CD4-positive, alpha-beta T cell treated with Interleukin-6 for 4 hours (primary cell): Measurements from ENCODE around the gene SPIRE1.
"Not testable (repeated sequence)": the region's sequence is repeated elsewhere in the genome, so short reads cannot be mapped to it uniquely, and the experiment has no call there.

Experiments used
- DNase-seq: peaks from one replicate; pipeline ENCODE4 v3.0.0-alpha.2; 2020; ENCODE audit warnings: mixed read lengths

The SPIRE1 gene

DNA sequence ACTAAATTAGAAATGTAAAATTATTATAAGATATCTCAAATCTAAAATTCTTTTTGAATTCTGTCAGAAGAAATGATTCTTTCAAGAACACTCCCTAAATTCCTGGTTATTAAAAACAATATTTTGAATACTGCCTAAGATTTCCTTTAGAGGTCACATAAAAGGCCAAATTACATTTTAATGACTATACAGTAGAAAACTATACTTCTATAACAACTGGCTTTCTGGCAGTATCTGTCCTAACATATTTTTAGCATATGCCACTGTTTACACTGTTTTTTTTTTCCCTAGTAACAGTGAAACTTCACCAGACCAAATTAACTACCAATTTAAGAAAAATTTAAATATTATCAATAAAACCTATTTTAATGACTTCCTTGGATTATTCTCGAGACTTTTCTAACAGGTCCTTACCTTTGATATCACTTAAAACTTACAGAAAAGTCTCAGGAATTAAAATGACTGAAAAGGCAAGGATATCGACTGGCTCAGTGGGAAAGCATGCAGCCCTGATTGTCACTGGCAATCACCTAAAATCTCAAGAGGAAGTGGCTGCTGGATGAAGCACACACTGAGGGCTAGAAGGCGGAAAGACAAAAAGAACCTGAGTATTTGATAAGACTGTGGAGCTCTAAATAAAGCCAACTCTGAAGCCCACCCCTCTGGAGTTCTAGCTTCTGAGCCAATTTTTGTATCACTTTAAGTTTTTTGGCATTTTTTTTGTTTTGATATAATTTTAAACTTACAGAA, 59.6 kb downstream of the SPIRE1 start:
- no peak for DNase-seq

DNA sequence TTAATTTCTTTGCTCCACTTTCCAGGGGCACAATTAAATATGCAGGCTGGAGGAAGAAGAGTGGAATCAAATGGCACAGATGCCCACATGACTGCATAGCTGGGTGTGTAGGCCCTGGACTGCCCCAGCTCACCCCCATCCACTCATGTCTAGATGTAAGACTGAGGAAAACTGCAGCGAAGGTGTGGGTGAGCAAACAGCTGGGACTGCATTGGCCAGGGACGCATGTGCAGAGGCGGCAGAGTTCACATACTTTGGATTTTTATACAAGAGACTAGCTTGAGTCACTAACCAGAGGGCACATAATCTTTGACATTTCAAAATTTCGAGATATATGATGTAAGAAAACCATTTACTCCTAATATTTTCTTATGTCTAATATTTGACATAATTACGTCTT, 60.1 kb downstream of the SPIRE1 start:
- no peak for DNase-seq

DNA sequence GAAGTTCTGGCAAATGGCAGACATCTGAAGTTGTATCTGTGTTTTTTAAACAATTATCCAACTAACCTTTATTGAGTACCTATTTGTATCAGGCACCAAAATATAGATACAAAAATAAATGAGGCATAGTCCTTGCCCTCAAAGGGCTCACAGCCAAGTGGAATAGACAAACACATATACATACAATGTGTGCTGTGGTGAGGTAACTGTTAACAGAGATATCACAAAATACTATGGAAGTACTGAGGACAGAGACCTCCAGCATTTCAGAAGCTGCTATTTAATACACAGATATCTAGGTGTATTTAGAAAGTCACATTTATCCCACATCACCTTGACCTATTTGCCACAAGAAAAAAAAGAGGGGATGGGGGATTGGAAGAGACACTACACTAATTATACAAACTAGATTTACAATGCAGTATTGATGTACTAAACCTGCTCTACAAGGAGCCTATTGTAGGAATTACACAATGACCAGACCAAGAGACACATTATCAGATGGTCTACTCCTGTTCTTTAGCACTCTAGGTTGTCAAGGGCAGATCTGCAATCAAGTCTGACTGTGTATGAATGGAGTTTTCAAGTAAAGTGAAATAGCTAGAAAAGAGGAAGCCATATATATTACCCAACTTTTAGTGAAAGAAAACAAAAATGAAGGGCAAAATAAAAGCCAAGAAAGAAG, 62.2 kb downstream of the SPIRE1 start:
- no peak for DNase-seq

DNA sequence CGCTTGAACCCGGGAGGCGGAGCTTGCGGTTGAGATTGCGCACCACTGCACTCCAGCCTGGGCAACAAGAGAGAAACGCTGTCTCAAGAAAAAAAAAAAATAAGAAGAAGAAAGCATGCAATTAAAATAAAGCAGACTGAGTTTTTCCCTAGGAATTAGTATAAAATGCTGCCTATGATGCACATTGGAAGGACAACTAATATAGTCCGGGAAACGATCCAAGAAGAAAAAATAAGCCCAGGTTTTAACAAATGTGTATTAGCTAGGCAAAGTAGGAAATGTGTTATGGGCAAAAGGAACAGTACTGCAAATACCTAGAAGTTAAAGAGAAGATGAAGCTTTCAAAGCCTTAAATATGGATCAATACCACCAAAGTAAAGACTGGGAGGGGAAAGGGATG, 64.0 kb downstream of the SPIRE1 start:
- DNase-seq = no peak

DNA sequence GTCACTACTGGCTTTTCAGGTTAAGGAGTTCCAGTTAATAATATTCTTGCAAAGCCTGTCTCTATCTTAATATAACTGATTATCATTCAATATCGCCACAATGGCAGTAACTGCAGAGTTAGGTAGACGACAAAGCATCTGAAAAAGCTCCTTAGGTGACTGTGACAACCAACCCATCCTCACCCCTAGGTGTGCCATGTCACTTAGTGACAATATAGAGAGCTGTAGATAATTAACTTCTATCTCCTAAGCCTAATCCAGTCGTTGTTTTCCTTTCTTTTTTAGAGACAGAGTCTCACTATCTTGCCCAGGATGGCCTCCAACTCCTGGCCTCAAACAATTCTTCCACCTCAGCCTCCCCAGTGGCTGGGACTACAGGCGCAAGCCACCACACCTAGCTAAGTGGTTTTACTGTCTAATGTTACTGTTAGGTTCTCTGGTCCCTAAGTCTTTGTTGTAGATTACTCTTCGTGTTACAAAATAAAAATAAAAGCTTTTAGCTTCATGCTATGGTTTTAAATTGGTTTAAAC, 65.2 kb downstream of the SPIRE1 start:
- DNase-seq = no peak

DNA sequence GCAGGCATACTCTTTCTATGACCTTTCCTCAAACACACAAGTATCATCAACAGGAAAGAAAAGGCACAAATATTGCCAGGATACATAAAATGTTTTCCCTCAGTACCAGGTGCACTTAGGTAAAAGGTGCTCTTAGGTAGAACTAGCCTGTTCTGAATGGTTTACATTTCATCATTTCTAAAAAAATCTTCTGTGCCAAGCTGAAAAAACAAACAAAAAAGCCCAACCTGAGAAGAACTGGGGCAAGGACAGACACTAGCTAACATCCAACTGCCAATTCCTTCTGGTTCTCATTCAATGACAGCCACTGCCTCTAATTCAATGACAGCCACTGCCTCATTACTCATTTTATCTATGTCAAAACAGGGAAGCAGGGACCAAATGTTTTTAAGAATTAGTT, 68.5 kb downstream of the SPIRE1 start:
- no peak for DNase-seq

DNA sequence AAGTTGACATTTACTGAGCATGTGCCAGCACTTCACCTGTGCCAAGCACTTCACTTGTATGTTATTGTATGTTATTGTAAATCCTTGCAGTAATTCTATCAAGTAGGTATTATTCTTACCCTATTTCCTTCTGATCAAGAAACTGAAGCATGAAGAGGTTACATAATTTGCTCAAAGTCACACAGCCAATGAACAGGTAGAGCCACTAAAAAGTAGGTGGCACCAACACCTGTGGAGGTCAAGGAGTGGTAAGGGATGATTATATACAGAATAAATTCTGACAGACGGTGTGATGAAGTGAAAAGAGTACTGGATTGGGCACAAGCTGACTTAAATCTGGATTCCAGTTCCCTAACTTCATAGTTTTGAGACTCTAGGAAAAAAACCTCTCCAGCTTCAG, 71.0 kb downstream of the SPIRE1 start:
- no peak for DNase-seq

DNA sequence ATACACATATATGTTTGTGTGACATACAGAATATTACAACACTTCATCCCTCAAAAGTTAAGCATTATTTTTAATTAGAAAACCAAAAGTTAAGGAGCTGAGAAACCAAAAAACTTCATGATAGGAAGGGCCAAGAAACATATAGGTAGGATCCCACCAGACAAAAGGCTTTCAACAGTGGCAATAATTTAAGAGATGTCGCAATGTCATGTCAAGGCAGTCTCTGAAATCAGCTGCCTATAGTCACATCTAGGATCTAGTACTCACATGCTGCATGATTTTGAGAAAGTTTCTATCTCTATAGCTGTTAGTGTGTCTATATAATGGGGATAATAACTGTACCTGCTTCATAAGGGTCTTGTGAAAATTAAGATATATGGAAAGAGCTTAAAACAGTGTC, 72.7 kb downstream of the SPIRE1 start:
- DNase-seq = no peak

DNA sequence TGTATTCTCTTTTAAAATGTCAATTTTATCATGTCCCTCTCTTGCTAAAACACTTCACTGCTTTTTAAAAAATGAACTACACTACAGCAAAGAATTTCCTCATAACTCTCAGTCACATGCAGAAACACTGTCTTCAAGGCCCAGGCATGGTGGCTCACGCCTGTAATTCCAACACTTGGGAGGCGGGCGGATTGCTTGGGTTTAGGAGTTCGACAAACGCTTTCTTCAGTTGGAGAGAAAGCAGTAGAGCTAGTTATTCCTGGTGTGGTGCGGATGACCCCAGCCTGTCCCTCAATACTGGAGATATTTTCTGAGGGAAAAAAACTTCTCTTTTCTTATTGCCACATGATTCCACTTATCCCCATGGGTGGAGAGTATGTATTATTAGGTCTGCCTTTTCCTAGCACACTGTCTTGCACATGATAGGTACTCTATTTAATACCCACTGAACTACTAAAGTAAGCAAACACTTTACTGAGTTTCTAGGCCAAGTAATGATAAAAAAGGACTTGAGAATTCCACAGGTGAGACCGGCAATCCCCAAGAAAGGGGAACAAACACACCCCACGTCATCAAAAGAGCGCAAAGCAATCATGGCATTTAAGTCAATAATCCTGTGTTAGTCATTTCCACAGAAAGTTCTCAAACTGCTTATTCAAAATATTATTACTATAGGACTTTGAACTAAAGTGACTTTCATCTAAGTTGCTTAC, 77.1 kb downstream of the SPIRE1 start:
- DNase-seq = no peak

DNA sequence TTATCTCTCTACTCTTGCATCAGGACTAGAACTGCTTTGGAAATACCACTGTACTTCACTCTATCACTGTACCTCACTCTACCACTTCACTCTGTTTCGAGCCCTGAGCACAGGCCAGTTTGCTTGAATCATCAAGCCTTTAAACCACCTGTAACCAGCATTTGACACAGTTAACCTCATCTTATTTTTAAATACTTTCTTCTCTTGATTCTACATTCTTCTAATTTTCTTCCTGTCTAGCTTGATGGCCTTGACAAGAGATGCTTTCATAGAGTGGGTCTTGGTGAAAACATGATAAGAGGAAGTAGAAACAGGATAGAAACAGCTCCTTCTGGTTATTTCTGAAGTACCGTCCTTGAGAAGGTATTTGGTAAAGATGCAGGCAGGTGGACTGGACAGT, 78.1 kb downstream of the SPIRE1 start:
- DNase-seq = no peak

DNA sequence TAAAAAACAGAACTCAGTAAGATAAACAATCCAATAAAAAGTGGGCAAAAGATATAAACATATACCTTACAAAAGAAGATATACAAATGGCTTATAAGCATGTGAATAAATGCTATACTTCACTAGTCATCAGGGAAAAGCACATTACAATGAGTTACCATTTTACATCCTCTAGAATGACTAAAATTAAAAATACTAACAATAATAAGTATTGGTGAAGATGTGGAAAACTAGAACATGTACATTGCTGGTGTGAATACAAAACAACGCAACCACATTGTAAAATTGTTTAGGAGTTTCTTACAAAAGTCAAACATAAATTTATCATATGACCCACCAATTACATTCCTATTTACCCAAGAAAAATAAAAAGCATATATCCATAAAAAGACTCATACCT, 80.1 kb downstream of the SPIRE1 start:
- no peak for DNase-seq

DNA sequence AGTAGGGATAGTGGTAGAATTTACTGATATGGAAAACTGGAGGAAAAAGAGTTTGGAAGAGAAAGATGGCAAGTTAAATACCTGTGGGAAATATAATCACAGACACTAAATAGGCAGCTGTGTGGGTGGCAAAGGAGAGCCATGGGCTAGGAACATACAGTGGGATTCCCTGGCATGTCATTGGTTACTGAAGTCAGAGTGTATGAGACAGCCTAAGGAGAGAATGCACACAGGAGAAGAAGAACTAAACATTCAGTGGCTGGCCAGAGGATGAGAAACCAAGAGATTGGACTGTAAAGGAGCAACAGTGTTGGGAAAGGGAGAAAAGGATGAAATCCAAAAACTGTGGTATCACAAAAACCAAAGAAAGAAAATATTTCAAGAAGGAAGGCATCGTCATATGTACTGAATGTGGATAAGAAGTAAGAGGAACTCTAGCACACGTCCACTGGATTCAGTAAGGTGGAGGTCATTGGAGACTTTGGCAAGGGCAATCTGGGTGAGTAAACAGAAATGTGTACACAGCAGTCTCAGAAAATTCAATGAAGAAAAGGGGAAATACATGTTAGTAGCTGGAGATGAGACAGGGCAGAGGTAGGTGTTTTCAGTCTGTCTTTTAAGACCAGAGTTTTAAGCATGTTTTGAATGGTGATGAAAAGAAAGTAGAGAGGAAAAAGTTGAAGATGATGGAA, 83.3 kb downstream of the SPIRE1 start:
- DNase-seq = no peak

DNA sequence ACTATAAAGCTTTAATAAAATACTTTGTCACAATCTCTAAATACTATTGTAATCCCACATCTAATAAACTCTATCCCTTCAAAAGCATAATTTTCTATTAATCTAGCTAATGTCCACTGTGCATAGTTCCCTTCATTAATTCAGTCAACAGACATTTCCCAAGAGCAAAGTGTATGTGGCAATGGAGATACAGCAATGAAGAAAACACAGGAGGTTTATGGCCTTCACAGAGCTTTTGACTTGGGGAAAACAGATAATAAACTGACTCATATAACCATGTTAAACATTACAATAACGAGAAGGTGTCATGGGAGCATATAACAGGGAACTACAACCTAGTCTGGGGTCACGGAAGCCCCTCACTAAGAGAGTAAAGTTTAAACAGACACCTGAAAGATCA, 86.3 kb downstream of the SPIRE1 start:
- DNase-seq = no peak

DNA sequence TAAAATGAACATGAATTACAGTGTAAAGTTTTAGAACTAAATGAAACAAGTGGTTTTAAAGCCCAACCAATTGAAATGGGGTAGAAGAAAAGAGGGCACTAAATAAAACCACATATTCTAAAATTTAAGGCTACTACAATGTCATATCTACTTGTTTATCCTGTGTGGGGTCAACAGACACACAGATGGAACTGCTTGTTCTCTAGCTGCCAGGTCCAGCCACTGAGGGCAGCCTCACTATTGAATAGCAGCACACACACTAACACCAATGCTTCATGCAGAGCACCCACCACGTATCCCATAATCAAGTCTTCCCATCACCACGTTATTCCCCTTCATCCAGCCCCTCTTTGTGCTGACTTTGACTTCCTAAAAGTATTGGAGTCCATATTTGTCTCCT, 88.1 kb downstream of the SPIRE1 start:
- no peak for DNase-seq

DNA sequence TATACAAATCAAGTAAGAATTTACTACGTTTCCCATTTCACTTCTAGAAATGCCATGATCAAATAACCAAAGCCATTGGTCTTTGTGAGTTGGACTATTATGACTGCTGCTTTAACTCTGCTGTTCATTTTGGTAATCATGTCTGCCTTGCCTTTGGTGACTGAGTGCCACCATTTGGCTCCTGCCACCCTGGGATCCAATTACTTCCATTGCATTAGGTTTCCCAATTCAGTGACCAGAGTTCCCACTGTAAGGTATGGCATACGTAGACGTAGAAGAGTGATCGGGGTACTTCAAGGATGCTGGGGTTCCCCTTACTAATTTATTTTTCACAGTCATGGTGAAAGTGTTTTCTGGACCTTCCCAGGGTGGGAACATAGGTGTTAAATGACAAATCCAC, 90.1 kb downstream of the SPIRE1 start:
- no peak for DNase-seq

DNA sequence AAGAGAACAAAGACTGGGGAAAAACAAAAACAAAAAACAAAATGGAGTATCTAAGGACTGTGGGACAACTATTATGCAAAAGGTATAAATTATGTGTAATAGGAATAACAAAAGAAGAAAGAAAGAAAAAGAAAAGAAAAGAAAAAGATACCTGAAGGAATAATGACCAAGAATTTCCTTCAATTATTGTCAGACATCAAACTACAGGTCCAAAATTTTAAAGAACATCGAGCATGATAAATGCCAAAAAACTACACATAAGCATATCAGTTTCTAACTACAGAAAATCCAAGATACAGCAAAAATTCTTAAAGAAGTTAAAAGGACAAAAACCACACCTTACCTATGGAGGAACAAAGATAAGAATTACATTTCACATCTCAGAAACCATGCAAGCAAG, 93.0 kb downstream of the SPIRE1 start:
- DNase-seq = no peak

DNA sequence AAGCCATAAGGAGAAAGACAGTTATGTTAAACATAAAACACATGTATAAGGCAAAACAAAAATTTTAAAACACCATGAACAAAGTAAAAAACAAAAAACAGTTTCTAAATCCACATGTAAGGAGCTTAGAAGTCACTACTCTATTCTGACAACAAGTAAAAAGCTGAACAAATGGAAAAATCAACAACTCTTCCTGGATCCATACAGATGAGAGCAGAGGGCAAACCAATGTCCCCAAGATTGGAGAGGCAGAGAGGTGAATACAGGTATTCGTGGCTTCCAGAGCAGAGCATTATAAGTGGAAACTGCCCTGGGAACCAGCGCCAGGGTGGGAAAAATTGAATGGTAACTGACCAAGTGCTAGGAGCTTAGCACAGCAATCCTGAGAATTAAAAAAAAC, 93.5 kb downstream of the SPIRE1 start:
- no peak for DNase-seq

DNA sequence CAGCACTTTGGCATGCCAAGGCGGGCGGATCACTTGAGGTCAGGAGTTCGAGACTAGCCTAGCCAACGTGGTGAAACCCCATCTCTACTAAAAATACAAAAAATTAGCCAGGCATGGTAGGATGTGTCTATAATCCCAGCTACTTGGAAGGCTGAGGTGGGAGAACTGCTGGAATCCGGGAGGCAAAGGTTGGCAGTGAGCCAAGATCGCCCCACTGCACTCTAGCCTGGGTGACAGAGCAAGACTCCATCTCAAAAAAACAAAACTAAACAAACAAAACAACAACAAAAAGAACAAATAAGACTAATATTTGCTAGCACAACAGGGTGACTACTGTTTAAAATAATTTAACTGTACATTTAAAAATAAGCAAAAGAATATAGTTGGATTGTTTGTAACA, 97.3 kb downstream of the SPIRE1 start:
- not testable (repeated sequence) for DNase-seq

DNA sequence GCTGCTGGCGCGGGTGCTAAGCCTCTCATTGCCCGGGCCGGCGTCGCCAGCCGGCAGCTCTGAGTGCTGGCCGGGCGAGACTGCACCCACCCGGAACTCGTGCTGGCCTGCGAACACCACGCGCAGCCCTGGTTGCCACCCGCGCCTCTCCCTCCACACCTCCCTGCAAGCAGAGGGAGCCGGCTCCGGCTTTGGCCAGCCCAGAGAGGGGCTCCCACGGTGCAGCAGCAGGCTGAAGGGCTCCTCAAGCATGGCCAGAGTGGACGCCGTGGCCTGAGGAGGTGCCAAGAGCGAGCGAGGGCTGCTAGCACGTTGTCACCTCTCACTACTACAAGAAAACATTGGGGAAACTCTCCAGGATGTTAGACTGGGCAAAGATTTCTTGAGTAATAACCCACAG, 98.6 kb downstream of the SPIRE1 start:
- no peak for DNase-seq

DNA sequence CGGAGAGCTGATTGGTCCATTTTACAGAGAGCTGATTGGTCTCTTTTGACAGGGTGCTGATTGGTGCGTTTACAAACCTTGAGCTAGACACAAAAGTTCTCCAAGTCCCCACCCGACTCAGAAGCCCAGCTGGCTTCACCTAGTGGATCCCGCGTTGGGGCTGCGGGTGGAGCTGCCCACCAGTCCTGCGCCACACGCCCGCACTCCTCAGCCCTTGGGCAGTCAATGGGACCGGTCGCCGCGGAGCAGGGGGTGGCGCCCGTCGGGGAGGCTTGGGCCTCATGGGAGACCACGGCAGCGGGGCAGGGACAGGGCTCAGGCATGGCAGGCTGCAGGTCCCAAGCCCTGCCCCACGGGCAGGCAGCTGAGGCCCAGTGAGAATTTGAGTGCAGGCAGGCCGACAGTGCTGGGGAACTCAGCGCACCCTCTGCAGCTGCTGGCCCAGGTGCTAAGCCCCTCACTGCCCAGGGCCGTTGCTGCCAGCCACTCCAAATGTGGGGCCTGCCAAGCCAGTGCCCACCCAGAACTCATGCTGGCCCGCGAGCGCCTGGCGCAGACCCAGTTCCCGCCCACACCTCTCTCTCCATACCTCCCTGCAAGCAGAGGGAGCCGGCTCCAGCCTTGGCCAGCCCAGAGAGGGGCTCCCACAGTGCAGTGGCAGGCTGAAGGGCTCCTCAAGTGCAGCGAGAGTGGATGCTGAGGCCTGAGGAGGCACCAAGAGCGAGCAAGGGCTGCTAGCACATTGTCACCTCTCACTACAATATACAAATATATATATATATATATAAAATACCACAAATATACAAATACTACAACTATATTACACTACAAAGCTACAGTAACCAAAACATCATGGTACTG, 100.7 kb downstream of the SPIRE1 start:
- DNase-seq = no peak

DNA sequence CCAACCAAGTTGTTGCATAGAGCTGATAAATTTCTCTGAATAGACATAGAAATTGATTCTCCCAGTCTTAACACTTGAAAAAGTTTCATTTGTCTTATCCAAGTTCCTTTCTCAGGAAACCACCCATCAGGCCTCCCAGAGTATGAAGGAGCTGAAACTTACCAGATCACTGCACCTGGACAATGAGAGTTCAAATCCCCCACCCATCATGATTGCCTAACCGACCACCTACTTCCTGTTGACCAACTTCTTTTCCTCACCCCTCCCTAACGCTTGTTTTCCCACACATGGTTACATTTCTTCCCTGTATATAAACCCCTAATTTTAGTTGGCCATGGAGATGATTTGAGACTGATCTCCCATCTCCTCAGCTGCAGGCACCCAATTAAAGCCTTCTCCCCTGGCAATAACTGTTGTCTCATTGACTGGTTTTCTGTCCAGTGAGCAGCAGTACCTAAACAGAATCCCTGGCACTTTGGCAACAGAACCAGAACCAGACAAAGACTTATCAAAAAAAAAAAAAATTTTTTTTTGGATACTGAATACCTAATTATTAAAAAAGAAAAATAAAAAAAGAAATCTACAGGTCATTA, 103.0 kb downstream of the SPIRE1 start:
- no peak for DNase-seq

DNA sequence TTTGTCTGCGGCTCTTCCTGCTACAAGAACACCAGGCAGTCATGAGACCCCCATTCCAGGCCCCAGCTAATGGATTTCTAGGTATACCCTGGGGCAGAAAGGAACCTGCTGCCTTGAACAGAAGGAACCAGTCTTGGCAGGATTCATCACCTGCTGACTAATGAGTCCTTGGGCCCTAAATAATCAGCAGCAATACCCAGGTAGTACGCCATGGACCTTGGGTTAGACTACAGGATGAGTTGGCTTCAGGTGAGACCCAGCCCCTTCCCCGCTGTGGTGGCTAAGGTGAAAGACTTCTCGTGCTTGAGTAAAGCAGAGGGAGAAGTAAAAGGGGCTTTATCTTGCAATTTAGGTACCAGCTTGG, 105.0 kb downstream of the SPIRE1 start:
- no peak for DNase-seq
